DND-41 (cell line): ENCODE results near the gene PPP1R36.

Source experiments
- ATAC-seq: fragments of 200-7000 bp; cut with Tn5 transposase; 3 replicates; pipeline ENCODE4 v1.9.1; 2021; ENCODE audit warnings: low read depth; ENCODE audit not compliant: insufficient read depth
- DNase-seq: peaks from one replicate; pipeline ENCODE4 v3.0.0-alpha.2; 2020
- H2AFZ ChIP-seq: 2 replicates; pipeline ENCODE4 v1.6.0; 2012; ENCODE audit warnings: low read depth, low read length
- H3K27ac ChIP-seq: 2 replicates; pipeline ENCODE4 v1.5.1; 2012; ENCODE audit warnings: low read length, inconsistent platforms
- H3K27me3 ChIP-seq: fragments of 200-600 bp; sonication (generic); 2 replicates; pipeline ENCODE4 v1.6.0; 2012; ENCODE audit warnings: low read length, mild to moderate bottlenecking, inconsistent platforms; ENCODE audit not compliant: insufficient read depth, poor library complexity
- H3K36me3 ChIP-seq: 2 replicates; pipeline ENCODE4 v1.5.1; 2012; ENCODE audit warnings: low read length, inconsistent platforms; ENCODE audit not compliant: insufficient read depth
- H3K4me1 ChIP-seq: 2 replicates; pipeline ENCODE4 v1.5.1; 2012; ENCODE audit warnings: mild to moderate bottlenecking, low read length; ENCODE audit not compliant: insufficient read depth
- H3K4me2 ChIP-seq: 2 replicates; pipeline ENCODE4 v1.6.0; 2012; ENCODE audit warnings: mild to moderate bottlenecking, moderate library complexity, low read length, inconsistent platforms; ENCODE audit not compliant: insufficient read depth
- H3K4me3 ChIP-seq, 2 experiments: fragments of 200-600 bp in 1 of 2; shearing (Covaris generic) in 1 of 2; 2 replicates each; pipeline ENCODE4 v1.5.1; 2012 to 2016; ENCODE audit warnings: inconsistent platforms in 2 of 2, low read length in 2 of 2, mild to moderate bottlenecking in 2 of 2, low read depth in 1 of 2, moderate library complexity in 1 of 2
- H3K79me2 ChIP-seq: 2 replicates; pipeline ENCODE4 v1.6.0; 2012; ENCODE audit warnings: low read length, inconsistent platforms; ENCODE audit not compliant: insufficient read depth
- H3K9ac ChIP-seq: 2 replicates; pipeline ENCODE4 v1.6.0; 2012; ENCODE audit warnings: low read depth, mild to moderate bottlenecking, inconsistent platforms, low read length, moderate library complexity
- H3K9me3 ChIP-seq: 2 replicates; pipeline ENCODE4 v1.5.1; 2012; ENCODE audit warnings: low read length, moderate library complexity, mild to moderate bottlenecking, inconsistent platforms; ENCODE audit not compliant: insufficient read depth, severe bottlenecking
- H4K20me1 ChIP-seq: 2 replicates; pipeline ENCODE4 v1.6.0; 2012; ENCODE audit warnings: low read length; ENCODE audit not compliant: insufficient read depth
- CTCF ChIP-seq: IDR thresholded peaks from 2 replicates; pipeline ENCODE4 v1.5.1; 2012; ENCODE audit warnings: borderline replicate concordance, low read length, moderate library complexity, mild to moderate bottlenecking; ENCODE audit not compliant: poor library complexity, severe bottlenecking; ENCODE audit errors: extremely low read depth
- EZH2 ChIP-seq: IDR thresholded peaks from 3 replicates; pipeline ENCODE4 v1.6.1; 2012; ENCODE audit warnings: borderline replicate concordance, low read depth, mild to moderate bottlenecking, moderate library complexity, low read length, inconsistent platforms; ENCODE audit not compliant: severe bottlenecking

Gene PPP1R36

GRCh38 chr14:64536488-64537245 lies 13.1 kb upstream of the PPP1R36 start:
- Histone ChIP-seq H3K79me2 (no peaks in the 10 kb centered on the region), H3K27ac (no peak overlapping the region), H3K9me3 (no peaks in the 10 kb centered on the region), H3K4me3 (no peak overlapping the region), H3K4me2 (no peak overlapping the region), H4K20me1 (no peaks in the 10 kb centered on the region), H3K36me3 (no peaks in the 10 kb centered on the region), H2AFZ (no peak overlapping the region), H3K4me1 (no peaks in the 10 kb centered on the region), H3K27me3 (no peaks in the 10 kb centered on the region), H3K9ac (no peak overlapping the region)
- TF ChIP-seq CTCF (no peak), EZH2 (no peak)
- ATAC-seq (no peak), DNase-seq (no peak)

DNA sequence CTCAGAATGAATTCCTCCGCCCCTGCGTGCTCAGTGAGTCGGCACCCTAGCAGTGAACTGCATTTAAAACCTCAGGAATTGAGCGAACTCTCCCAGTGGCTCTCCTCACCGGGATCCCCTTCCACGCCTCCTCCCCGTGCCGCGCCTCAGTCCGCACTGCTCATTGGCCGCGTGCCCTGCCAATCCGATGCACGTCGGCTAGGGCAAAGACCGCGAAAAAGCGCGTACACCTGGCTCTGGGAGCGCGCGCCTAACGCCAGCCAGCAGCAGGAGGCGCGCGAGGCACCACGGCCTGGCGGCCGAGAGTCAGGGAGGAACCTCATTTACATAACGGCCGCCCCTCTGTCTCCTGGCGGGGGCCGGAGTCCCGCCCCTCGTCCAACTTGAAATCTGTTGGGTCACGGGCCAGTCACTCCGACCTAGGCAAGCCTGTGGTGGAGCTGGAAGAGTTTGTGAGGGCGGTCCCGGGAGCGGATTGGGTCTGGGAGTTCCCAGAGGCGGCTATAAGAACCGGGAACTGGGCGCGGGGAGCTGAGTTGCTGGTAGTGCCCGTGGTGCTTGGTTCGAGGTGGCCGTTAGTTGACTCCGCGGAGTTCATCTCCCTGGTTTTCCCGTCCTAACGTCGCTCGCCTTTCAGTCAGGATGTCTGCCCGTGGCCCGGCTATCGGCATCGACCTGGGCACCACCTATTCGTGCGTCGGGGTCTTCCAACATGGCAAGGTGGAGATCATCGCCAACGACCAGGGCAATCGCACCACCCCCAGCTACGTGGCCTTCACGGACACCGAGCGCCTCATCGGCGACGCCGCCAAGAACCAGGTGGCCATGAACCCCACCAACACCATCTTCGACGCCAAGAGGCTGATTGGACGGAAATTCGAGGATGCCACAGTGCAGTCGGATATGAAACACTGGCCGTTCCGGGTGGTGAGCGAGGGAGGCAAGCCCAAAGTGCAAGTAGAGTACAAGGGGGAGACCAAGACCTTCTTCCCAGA lies 9.3 kb upstream of the PPP1R36 start, which contains the start of gene HSPA2:
Gene HSPA2 (plus strand): TSS at position 534 of the 995 bp plus-strand sequence. CDS start 109 bp downstream, at position 643.
- H3K27me3 ChIP-seq, result no peaks in the 10 kb centered on the region
- H2AFZ ChIP-seq, result no peak within 1 kb of the TSS
- no peaks in the 10 kb centered on the region for H3K79me2 ChIP-seq
- H3K27ac ChIP-seq, result no peak within 1 kb of the TSS
- no peak for TF ChIP-seq EZH2
- no peak for TF ChIP-seq CTCF
- H3K36me3 ChIP-seq, result no peaks in the 10 kb centered on the region
- H3K4me3 ChIP-seq, result no peak within 1 kb of the TSS
- no peaks in the 10 kb centered on the region for H4K20me1 ChIP-seq
- no peaks in the 10 kb centered on the region for H3K9me3 ChIP-seq
- DNase-seq (no peak), ATAC-seq (no peak)
- H3K4me2 ChIP-seq, result no peak within 1 kb of the TSS
- no peak within 1 kb of the TSS for H3K9ac ChIP-seq
- no peaks in the 10 kb centered on the region for H3K4me1 ChIP-seq

DNA sequence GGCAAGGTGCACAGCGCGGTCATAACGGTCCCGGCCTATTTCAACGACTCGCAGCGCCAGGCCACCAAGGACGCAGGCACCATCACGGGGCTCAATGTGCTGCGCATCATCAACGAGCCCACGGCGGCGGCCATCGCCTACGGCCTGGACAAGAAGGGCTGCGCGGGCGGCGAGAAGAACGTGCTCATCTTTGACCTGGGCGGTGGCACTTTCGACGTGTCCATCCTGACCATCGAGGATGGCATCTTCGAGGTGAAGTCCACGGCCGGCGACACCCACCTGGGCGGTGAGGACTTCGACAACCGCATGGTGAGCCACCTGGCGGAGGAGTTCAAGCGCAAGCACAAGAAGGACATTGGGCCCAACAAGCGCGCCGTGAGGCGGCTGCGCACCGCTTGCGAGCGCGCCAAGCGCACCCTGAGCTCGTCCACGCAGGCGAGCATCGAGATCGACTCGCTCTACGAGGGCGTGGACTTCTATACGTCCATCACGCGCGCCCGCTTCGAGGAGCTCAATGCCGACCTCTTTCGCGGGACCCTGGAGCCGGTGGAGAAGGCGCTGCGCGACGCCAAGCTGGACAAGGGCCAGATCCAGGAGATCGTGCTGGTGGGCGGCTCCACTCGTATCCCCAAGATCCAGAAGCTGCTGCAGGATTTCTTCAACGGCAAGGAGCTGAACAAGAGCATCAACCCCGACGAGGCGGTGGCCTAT lies 8.3 kb upstream of the PPP1R36 start:
- DNase-seq, result no peak
- no peaks in the 10 kb centered on the region for H3K27me3 ChIP-seq
- H3K79me2 ChIP-seq, result no peaks in the 10 kb centered on the region
- TF ChIP-seq CTCF (no peak), EZH2 (no peak)
- H3K27ac ChIP-seq, result no peak overlapping the region
- no peak overlapping the region for H3K9ac ChIP-seq
- no peaks in the 10 kb centered on the region for H3K4me1 ChIP-seq
- no peak overlapping the region for H3K4me2 ChIP-seq
- no peak overlapping the region for H2AFZ ChIP-seq
- no peak overlapping the region for H3K4me3 ChIP-seq
- no peaks in the 10 kb centered on the region for H3K36me3 ChIP-seq
- H3K9me3 ChIP-seq, result no peaks in the 10 kb centered on the region
- ATAC-seq, result no peak
- no peaks in the 10 kb centered on the region for H4K20me1 ChIP-seq
